Measurements from ENCODE around the gene BCL2L2. TPM values are rescaled to one million over a fixed set of nuclear protein-coding genes. Genes with fewer than 3 reads are reported as not detected.

The BCL2L2 gene
- total RNA-seq, 2 donors from 2014 or later, result 17.5 to 26.3 TPM

DNA sequence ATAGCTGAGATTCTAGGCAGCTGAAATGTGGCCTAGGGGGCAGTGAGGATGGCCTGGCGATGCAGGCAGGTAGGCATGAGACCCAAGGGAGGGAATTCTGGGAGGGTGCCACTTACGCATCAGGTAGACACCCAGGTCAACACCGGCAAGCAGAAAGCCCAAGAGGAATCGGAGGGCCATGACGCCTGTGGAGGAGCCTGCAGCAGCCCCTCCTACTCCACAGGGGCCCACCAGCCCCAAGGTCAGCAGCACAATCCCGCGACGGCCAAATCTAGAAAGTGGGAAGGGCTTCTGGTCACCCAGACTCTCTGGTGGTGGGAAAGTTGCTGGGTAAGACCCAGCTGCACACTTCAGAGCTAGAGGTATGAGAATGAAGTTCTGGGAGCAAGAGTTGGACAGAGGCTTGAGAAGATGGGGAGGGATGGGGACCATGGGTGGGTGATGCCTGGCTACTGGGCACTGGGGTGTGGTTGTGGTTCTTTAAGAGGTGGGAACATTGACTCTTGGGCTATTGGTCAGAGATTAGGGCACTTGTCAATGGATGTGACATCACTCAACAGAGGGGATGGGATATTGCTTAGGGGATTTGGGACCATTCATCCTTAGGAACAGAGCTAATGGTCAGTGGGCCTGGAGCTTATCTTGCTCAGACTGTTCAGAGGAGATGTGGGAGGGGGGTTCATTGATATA, 42.7 kb downstream of the BCL2L2 start:
- Mint-ChIP-seq H3K27me3 (peaks cover 39 to 46% of the 10 kb centered on the region in 2 donors), H3K9me3 (no peaks in the 10 kb centered on the region), H3K36me3 (peaks cover 15% of the 10 kb centered on the region), H3K4me1 (ENCODE audit: low read depth in 2 of 2) (peaks cover 9 to 13% of the 10 kb centered on the region in 2 donors), H3K4me3 (no peak overlapping the region), H3K27ac (no peak overlapping the region)
- DNase-seq (ENCODE audit: low spot score) (no peak), ATAC-seq (no peak)

- H3K9me3 Mint-ChIP-seq, result no peaks in the 10 kb centered on the region
- ATAC-seq, result no peak
- DNase-seq (ENCODE audit: low spot score), result no peak
- H3K27ac Mint-ChIP-seq, result no peak overlapping the region
- H3K36me3 Mint-ChIP-seq, result peaks cover 15% of the 10 kb centered on the region
- peaks cover 9 to 13% of the 10 kb centered on the region in 2 donors for H3K4me1 Mint-ChIP-seq (ENCODE audit: low read depth in 2 of 2)
- H3K27me3 Mint-ChIP-seq, result peaks cover 42 to 61% of the 10 kb centered on the region in 2 donors
- no peak overlapping the region for H3K4me3 Mint-ChIP-seq
Observed at GRCh38 chr14:23351681-23352505, 45.3 kb downstream of the BCL2L2 start.

DNA sequence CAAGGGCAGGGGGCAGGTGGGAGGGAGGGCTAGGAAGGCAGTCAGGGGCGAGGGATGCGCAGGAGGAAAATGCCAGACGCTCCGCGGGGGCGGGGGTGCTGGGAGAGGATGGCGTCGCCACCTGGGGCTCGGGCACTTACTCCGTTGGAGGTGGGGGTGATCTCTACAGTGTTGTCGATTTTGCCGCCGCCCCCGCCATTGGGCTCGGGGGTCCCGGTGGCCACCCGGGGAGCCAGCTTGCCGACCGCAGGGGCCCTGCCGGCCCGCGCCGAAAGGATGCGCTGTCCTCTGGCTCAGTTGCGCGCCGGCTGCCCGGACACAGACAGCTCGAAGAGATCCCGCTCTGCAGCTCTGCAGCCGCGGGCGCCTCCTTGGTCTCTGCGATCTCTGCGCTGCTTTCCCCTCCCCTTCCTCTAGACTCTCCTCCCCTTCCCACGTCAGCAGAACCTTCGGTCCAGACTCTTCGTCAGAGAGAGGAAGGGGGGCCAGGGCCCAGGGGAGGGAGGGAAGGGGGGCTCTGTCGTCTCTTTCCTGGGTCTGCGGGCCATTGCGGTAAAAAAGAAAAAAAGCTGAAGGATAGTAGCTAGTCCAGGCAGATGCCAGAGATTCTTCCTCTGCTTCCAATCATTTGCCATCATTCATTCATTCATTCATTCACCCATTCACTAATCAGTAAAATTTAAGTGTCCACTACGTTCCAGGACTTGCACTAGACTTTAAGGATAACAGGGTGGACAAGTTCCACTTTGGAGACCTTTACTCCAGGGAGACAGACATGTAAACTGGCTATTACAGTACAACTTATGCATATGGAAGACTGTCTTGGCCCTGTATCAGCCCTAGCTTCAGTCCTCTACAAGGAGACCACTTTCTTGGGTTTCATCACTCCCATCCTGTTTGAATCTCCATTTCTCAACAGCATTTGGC, 46.1 kb downstream of the BCL2L2 start, which contains the start of gene SLC22A17:
TSS of gene SLC22A17 (minus strand) at position 382 of the 927 bp plus-strand sequence.
- Mint-ChIP-seq H3K27ac (no peak within 1 kb of the TSS), H3K9me3 (no peaks in the 10 kb centered on the region), H3K4me1 (ENCODE audit: low read depth in 2 of 2) (peaks cover 9 to 13% of the 10 kb centered on the region in 2 donors), H3K4me3 (peak within 1 kb of the TSS; percentile 70), H3K27me3 (peaks cover 42 to 61% of the 10 kb centered on the region in 2 donors), H3K36me3 (peaks cover 15% of the 10 kb centered on the region)
- ATAC-seq (peak; percentile 58 to 71), DNase-seq (ENCODE audit: low spot score) (no peak)

- H3K27me3 Mint-ChIP-seq, result peaks cover 42 to 61% of the 10 kb centered on the region in 2 donors
Observed at GRCh38 chr14:23353433-23353780, 46.8 kb downstream of the BCL2L2 start.

DNA sequence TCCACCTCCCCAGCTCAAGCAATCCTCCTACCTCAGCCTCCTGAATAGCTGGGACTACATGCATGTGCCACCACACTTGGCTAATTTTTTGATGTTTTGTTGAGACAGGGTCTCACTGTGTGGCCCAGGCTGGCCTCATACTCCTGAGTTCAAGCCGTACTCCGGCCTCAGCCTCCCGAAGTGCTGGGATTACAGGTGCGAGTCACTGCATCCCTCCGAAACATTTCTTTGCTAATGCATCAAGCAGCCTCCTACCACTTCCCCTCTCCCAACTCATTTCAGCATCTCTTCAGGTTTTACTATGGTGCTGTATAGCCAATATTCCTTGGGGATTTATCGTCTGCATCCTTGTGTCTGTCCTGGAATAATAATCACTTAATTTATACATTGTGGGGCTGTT, 48.4 kb downstream of the BCL2L2 start:
- Mint-ChIP-seq H3K36me3 (peaks cover 15% of the 10 kb centered on the region), H3K27me3 (peaks cover 39 to 55% of the 10 kb centered on the region in 2 donors), H3K4me3 (no peak overlapping the region), H3K27ac (no peak overlapping the region), H3K9me3 (no peaks in the 10 kb centered on the region), H3K4me1 (ENCODE audit: low read depth in 2 of 2) (peaks cover 9 to 13% of the 10 kb centered on the region in 2 donors)
- no peak for DNase-seq (ENCODE audit: low spot score)
- no peak for ATAC-seq

More at GRCh38 chr14:23353433-23353780, 46.8 kb downstream of the BCL2L2 start:
- Mint-ChIP-seq H3K4me1 (ENCODE audit: low read depth in 2 of 2) (peaks cover 9 to 13% of the 10 kb centered on the region in 2 donors), H3K9me3 (no peaks in the 10 kb centered on the region), H3K36me3 (peaks cover 15% of the 10 kb centered on the region), H3K4me3 (peak overlapping the region; percentile 70), H3K27ac (no peak overlapping the region)
- DNase-seq (ENCODE audit: low spot score), result no peak
- ATAC-seq, result no peak

GRCh38 chr14:23355871-23356435, 49.3 kb downstream of the BCL2L2 start:
- H3K36me3 Mint-ChIP-seq, result peaks cover 10% of the 10 kb centered on the region
- ATAC-seq (no peak), DNase-seq (ENCODE audit: low spot score) (peak; percentile 5)
- H3K4me1 Mint-ChIP-seq (ENCODE audit: low read depth in 2 of 2), result peaks cover 9 to 12% of the 10 kb centered on the region in 2 donors
- peaks cover 31 to 48% of the 10 kb centered on the region in 2 donors for H3K27me3 Mint-ChIP-seq
- H3K27ac Mint-ChIP-seq, result no peak overlapping the region
- H3K4me3 Mint-ChIP-seq, result no peak overlapping the region
- no peaks in the 10 kb centered on the region for H3K9me3 Mint-ChIP-seq

DNA sequence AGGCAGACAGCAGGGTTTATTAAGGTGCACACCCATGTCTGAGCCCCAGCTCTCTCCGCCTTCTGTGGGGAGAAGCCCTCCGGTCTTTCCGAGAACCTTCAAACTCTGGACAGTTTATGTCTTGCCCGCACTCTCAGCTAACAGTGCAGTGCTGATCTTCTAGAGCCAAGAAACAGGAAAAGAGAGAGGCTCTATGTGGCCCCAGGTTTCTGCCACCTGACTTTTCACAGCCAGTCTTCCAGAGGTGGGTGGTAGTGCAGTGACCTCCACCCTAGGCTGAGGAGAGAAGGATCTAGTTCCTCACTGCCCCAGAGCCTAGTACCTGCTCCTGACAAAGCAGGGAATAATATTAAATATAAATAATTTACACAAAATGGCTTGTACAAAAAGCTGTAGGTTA, 50.0 kb downstream of the BCL2L2 start:
- no peak for DNase-seq (ENCODE audit: low spot score)
- Mint-ChIP-seq H3K36me3 (peaks cover 5% of the 10 kb centered on the region), H3K9me3 (no peaks in the 10 kb centered on the region)

DNA sequence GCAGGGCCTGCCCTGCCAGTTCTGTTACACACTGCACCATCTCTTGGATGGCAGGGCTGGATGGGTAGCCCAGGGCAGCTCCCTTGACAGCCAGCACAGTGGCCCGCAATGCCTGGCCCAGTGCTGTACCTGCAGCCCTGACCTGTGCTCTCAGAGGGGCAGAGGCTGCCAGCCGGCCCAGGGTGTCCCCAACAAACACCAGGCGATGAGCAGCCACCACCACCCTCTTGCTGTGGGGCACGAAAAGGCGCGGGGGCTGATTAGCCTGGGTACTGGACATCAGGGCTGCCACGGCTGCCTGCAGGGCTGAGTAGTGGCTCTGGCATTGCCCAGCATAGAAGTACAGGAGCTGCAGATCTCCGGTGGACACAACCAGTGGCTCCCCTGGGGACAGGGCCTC, 50.6 kb downstream of the BCL2L2 start:
- Mint-ChIP-seq H3K4me3 (no peak overlapping the region), H3K27ac (no peak overlapping the region), H3K36me3 (peaks cover 5% of the 10 kb centered on the region), H3K9me3 (no peaks in the 10 kb centered on the region), H3K27me3 (peaks cover 36 to 49% of the 10 kb centered on the region in 2 donors), H3K4me1 (ENCODE audit: low read depth in 2 of 2) (peaks cover 6 to 7% of the 10 kb centered on the region in 2 donors)
- ATAC-seq, result no peak
- peak; percentile 42 for DNase-seq (ENCODE audit: low spot score)

More for the DNA sequence above, 50.0 kb downstream of the BCL2L2 start:
- Mint-ChIP-seq H3K4me1 (ENCODE audit: low read depth in 2 of 2) (peaks cover 6 to 7% of the 10 kb centered on the region in 2 donors), H3K4me3 (no peak overlapping the region), H3K27ac (no peak overlapping the region), H3K27me3 (peaks cover 33 to 49% of the 10 kb centered on the region in 2 donors)
- no peak for ATAC-seq

DNA sequence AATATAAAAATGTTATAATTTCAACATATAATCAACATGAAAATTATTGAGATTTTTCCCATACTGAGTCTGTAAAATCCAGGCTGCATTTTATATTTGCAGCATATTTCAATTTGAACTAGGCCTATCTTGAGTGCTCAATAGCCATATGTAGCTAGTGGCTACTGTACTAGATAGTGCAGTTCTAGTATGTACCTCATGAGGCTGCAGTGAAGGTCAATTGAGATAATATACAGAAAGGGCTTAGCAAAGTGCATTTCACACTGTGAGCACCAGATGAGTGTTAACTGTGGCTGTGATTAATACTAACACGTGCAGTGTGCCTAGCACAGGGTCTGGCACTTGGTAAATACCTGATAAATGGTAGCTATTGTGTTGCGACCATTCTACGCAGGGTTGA, 51.4 kb downstream of the BCL2L2 start:
- no peak overlapping the region for H3K27ac Mint-ChIP-seq
- DNase-seq (ENCODE audit: low spot score) (no peak), ATAC-seq (no peak)
- H3K4me1 Mint-ChIP-seq (ENCODE audit: low read depth in 2 of 2), result peaks cover 3 to 4% of the 10 kb centered on the region in 2 donors
- H3K4me3 Mint-ChIP-seq, result no peak overlapping the region
- peaks cover 33 to 45% of the 10 kb centered on the region in 2 donors for H3K27me3 Mint-ChIP-seq
- no peaks in the 10 kb centered on the region for H3K9me3 Mint-ChIP-seq
- H3K36me3 Mint-ChIP-seq, result peaks cover 3% of the 10 kb centered on the region

GRCh38 chr14:23358553-23359166, 52.0 kb downstream of the BCL2L2 start:
- DNase-seq (ENCODE audit: low spot score) (peak; percentile 31), ATAC-seq (no peak)
- Mint-ChIP-seq H3K27ac (no peak overlapping the region), H3K36me3 (no peaks in the 10 kb centered on the region), H3K9me3 (no peaks in the 10 kb centered on the region), H3K4me1 (ENCODE audit: low read depth in 2 of 2) (no peaks in the 10 kb centered on the region), H3K27me3 (peaks cover 28 to 38% of the 10 kb centered on the region in 2 donors), H3K4me3 (no peak overlapping the region)

DNA sequence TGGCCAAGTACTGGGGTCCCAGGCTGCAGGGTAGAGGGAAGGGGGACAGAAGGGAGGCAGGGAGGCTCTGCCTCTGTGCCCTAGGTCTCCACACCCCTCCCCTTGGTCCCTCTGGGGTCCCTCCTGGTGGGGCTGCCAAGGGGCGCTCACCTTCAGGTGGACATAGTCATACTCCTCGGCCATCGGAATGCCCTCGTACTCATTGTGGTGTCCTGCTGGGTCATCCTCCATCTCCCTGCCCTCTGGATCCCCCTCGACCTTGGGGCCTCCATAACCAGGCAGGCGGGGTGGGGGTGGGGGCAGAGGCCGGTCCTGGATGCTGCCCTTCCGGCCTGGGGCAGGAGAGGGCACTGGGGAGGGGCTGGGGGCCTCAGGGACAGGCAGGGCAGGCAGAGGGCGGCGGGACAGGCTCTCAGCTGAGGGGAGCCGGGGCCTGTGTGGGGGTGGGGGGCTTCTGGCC, 52.6 kb downstream of the BCL2L2 start:
- H3K36me3 Mint-ChIP-seq, result no peaks in the 10 kb centered on the region
- peak in 1 of 2 donors; percentile 15 for ATAC-seq
- no peaks in the 10 kb centered on the region for H3K4me1 Mint-ChIP-seq (ENCODE audit: low read depth in 2 of 2)
- no peaks in the 10 kb centered on the region for H3K9me3 Mint-ChIP-seq
- H3K4me3 Mint-ChIP-seq, result no peak overlapping the region
- H3K27ac Mint-ChIP-seq, result no peak overlapping the region
- peaks cover 25 to 35% of the 10 kb centered on the region in 2 donors for H3K27me3 Mint-ChIP-seq
- DNase-seq (ENCODE audit: low spot score), result peak; percentile 47

GRCh38 chr14:23359722-23360447, 53.3 kb downstream of the BCL2L2 start:
- peaks cover 28 to 35% of the 10 kb centered on the region in 2 donors for H3K27me3 Mint-ChIP-seq
- ATAC-seq (no peak), DNase-seq (ENCODE audit: low spot score) (peak; percentile 58)
- no peaks in the 10 kb centered on the region for H3K4me1 Mint-ChIP-seq (ENCODE audit: low read depth in 2 of 2)
- no peak overlapping the region for H3K4me3 Mint-ChIP-seq
- H3K9me3 Mint-ChIP-seq, result no peaks in the 10 kb centered on the region
- H3K27ac Mint-ChIP-seq, result no peak overlapping the region
- H3K36me3 Mint-ChIP-seq, result no peaks in the 10 kb centered on the region

Measured in natural killer cell treated with Interleukin-12 subunit alpha and Interleukin-12 subunit beta and Interleukin-15 and Interleukin-18, amount 100 ng/mL, for 72 hours (primary cell).